ENCODE measurements around the gene HNRNPF.

The HNRNPF gene

GRCh38 chr10:43389867-43390266 lies 19.1 kb downstream of the HNRNPF start:
- DNase-seq (ENCODE audit: low read depth in 2 of 2): no peak
- TF ChIP-seq, protein P1, sequence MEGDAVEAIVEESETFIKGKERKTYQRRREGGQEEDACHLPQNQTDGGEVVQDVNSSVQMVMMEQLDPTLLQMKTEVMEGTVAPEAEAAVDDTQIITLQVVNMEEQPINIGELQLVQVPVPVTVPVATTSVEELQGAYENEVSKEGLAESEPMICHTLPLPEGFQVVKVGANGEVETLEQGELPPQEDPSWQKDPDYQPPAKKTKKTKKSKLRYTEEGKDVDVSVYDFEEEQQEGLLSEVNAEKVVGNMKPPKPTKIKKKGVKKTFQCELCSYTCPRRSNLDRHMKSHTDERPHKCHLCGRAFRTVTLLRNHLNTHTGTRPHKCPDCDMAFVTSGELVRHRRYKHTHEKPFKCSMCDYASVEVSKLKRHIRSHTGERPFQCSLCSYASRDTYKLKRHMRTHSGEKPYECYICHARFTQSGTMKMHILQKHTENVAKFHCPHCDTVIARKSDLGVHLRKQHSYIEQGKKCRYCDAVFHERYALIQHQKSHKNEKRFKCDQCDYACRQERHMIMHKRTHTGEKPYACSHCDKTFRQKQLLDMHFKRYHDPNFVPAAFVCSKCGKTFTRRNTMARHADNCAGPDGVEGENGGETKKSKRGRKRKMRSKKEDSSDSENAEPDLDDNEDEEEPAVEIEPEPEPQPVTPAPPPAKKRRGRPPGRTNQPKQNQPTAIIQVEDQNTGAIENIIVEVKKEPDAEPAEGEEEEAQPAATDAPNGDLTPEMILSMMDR (IDR thresholded peaks at IDR 0.05; ENCODE audit: low read depth, low read length): no peak
- no peak overlapping the region for H3K4me3 ChIP-seq (replicated peaks in 1 of 2; ENCODE audit: low read depth in 2 of 2, low read length in 2 of 2)

DNA sequence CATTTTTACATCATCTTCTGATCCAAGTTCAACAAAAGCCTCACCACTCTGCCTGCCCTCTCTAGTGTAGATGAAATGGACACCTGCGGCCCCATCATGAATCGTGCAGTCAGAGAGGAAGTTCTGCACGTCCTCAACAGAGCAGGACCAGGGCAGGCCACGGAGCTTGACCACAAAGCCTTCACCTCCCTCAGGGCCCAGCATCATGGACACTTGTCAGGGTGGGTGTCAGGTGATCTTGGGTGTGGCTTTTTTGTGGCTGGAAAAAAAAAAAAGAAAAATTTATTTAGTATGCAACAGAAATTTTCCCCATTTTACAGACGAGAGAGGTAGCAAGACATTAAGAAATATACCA lies 21.3 kb downstream of the HNRNPF start:
- no peak for DNase-seq (ENCODE audit: low read depth in 2 of 2)
- TF ChIP-seq, protein P1 (IDR thresholded peaks at IDR 0.05; ENCODE audit: low read depth, low read length): no peak
- no peak overlapping the region for H3K4me3 ChIP-seq (replicated peaks in 1 of 2; ENCODE audit: low read depth in 2 of 2, low read length in 2 of 2)

- DNase-seq (ENCODE audit: low read depth in 2 of 2): no peak
- no peak overlapping the region for H3K4me3 ChIP-seq (replicated peaks in 1 of 2; ENCODE audit: low read depth in 2 of 2, low read length in 2 of 2)
- TF ChIP-seq, protein P1 (IDR thresholded peaks at IDR 0.05; ENCODE audit: low read depth, low read length): no peak
Observed at GRCh38 chr10:43386981-43387677, 21.9 kb downstream of the HNRNPF start.

- H3K4me3 ChIP-seq (replicated peaks in 1 of 2; ENCODE audit: low read depth in 2 of 2, low read length in 2 of 2): no peak overlapping the region
- TF ChIP-seq, protein P1 (IDR thresholded peaks at IDR 0.05; ENCODE audit: low read depth, low read length): no peak
- no peak for DNase-seq (ENCODE audit: low read depth in 2 of 2)
Observed at GRCh38 chr10:43386549-43386948, 22.4 kb downstream of the HNRNPF start.

- TF ChIP-seq, protein P1 (IDR thresholded peaks at IDR 0.05; ENCODE audit: low read depth, low read length): no peak
- H3K4me3 ChIP-seq (replicated peaks in 1 of 2; ENCODE audit: low read depth in 2 of 2, low read length in 2 of 2): no peak overlapping the region
- no peak for DNase-seq (ENCODE audit: low read depth in 2 of 2)
Observed at GRCh38 chr10:43385412-43386004, 23.5 kb downstream of the HNRNPF start.

GRCh38 chr10:43384252-43385221 lies 24.4 kb downstream of the HNRNPF start:
- no peak overlapping the region for H3K4me3 ChIP-seq (replicated peaks in 1 of 2; ENCODE audit: low read depth in 2 of 2, low read length in 2 of 2)
- DNase-seq (ENCODE audit: low read depth in 2 of 2): no peak
- TF ChIP-seq, protein P1 (IDR thresholded peaks at IDR 0.05; ENCODE audit: low read depth, low read length): no peak

Data from cardiac fibroblast (primary cell).